K562 (cell line): Measurements from ENCODE around the gene HSPA1B. TPM values are rescaled to one million over a fixed set of nuclear protein-coding genes. Genes with fewer than 3 reads are reported as not detected.

Experiments used
- BRD4 ChIP-seq: fragments of 200-600 bp; sonication (generic); IDR thresholded peaks from 2 replicates; pipeline ENCODE4 v1.6.1; 2017; ENCODE audit warnings: inconsistent platforms
- ETV6 ChIP-seq, 3 experiments: fragments of 150-350 bp in 1 of 3; sonication (generic) in 1 of 3; formaldehyde crosslinking in 1 of 3; IDR thresholded peaks; 2 replicates each; pipeline versions ENCODE4 v1.6.1 to v1.8.0; 2014 to 2022; ENCODE audit warnings: borderline replicate concordance in 2 of 3, low read depth in 2 of 3, antibody characterized with exemption in 1 of 3, low read length in 1 of 3, mild to moderate bottlenecking in 1 of 3, missing genetic modification reagents in 1 of 3
- HDAC6 ChIP-seq: IDR thresholded peaks from 2 replicates; pipeline ENCODE4 v1.6.1; 2012; ENCODE audit warnings: low read depth, mild to moderate bottlenecking, control low read depth, inconsistent platforms, low read length, moderate library complexity
- MTF1 ChIP-seq: fragments of 250-450 bp; sonication (Bioruptor Pico); IDR thresholded peaks from 2 replicates; pipeline ENCODE4 v1.9.0; 2021; ENCODE audit warnings: moderate library complexity, mild to moderate bottlenecking, inconsistent platforms, borderline replicate concordance
- NFE2L1 ChIP-seq: fragments of 450-650 bp; IDR thresholded peaks from 2 replicates; pipeline ENCODE4 v1.6.1; 2016; ENCODE audit warnings: missing genetic modification characterization, low read depth, mild to moderate bottlenecking, missing compliant biosample characterization, moderate library complexity, borderline replicate concordance
- OTX1 ChIP-seq: fragments of 450-650 bp; formaldehyde crosslinking; IDR thresholded peaks from 2 replicates; pipeline ENCODE4 v1.4.0; 2022; ENCODE audit warnings: mild to moderate bottlenecking
- POLR2AphosphoS5 ChIP-seq: IDR thresholded peaks from 2 replicates; pipeline ENCODE4 v1.6.1; 2011; ENCODE audit warnings: mild to moderate bottlenecking, low read depth, low read length, moderate library complexity; ENCODE audit not compliant: control insufficient read depth, insufficient read depth
- TAF7 ChIP-seq: fragments of 450-650 bp; IDR thresholded peaks from 2 replicates; pipeline ENCODE4 v1.6.1; 2016; ENCODE audit warnings: missing genetic modification characterization, missing compliant biosample characterization
- TARDBP ChIP-seq: fragments of 450-650 bp; IDR thresholded peaks from 2 replicates; pipeline ENCODE4 v1.6.1; 2016
- polyA plus RNA-seq, 8 experiments: library from polyadenylated mRNA; depleted of rRNA in 4 of 8; stranded (reverse) in 5 of 8; unstranded in 3 of 8; fragments of >200 nt; fragmentation: Nextera tagmentation in 2 of 8; fragmentation: Illumina TruSeq in 1 of 8; extraction: Ambion mirVana in 2 of 8; extraction: Trizol in 1 of 8; gene quantifications; 2 replicates each; pipeline versions ENCODE4 v1.2.1 to v1.2.3, GENCODE V29; 2011 to 2014; ENCODE audit warnings: inconsistent platforms in 1 of 8, missing spikeins in 1 of 8
- total RNA-seq, 7 experiments: library from RNA; depleted of rRNA in 6 of 7; stranded (reverse); fragments of >200 nt in 6 of 7; fragmentation: Illumina TruSeq in 2 of 7; extraction: Trizol in 2 of 7; gene quantifications; 2 replicates each; pipeline versions ENCODE4 v1.2.1 to v1.2.3, GENCODE V29; 2011 to 2021; ENCODE audit warnings: low replicate concordance in 1 of 7
- TF ChIP-seq, protein P1 (sequence below): fragments of 150-350 bp; IDR thresholded peaks from 2 replicates; pipeline ENCODE4 v1.6.1; 2014; ENCODE audit warnings: low read depth, mild to moderate bottlenecking, low read length, borderline replicate concordance
- TF ChIP-seq, protein P2 (sequence below): sonication (generic); formaldehyde crosslinking; IDR thresholded peaks from 2 replicates; pipeline ENCODE4 v1.9.0; 2022; ENCODE audit warnings: mild to moderate bottlenecking, missing genetic modification reagents
- TF ChIP-seq, protein P3 (sequence below), 2 experiments: fragments of 450-650 bp; IDR thresholded peaks; 2 replicates each; pipeline ENCODE4 v1.6.1; 2016
- TF ChIP-seq, protein P4 (sequence below): fragments of 200-800 bp; sonication (Bioruptor generic); IDR thresholded peaks from 2 replicates; pipeline ENCODE4 v1.6.1; 2017; ENCODE audit warnings: missing genetic modification characterization, missing compliant biosample characterization
- TF ChIP-seq, protein P5 (sequence below): fragments of 450-650 bp; formaldehyde crosslinking; IDR thresholded peaks from 2 replicates; pipeline ENCODE4 v1.4.0; 2020; ENCODE audit warnings: mild to moderate bottlenecking, mixed read lengths
- TF ChIP-seq, protein P6 (sequence below): fragments of 450-650 bp; IDR thresholded peaks from 2 replicates; pipeline ENCODE4 v1.6.1; 2016

HSPA1B gene
- total and polyA plus RNA-seq, 9 of the 15 experiments (the other 6 are each of a cell fraction or from before 2014, with no cell fraction given), result 0.27 to 227 (median 51.2) TPM

DNA sequence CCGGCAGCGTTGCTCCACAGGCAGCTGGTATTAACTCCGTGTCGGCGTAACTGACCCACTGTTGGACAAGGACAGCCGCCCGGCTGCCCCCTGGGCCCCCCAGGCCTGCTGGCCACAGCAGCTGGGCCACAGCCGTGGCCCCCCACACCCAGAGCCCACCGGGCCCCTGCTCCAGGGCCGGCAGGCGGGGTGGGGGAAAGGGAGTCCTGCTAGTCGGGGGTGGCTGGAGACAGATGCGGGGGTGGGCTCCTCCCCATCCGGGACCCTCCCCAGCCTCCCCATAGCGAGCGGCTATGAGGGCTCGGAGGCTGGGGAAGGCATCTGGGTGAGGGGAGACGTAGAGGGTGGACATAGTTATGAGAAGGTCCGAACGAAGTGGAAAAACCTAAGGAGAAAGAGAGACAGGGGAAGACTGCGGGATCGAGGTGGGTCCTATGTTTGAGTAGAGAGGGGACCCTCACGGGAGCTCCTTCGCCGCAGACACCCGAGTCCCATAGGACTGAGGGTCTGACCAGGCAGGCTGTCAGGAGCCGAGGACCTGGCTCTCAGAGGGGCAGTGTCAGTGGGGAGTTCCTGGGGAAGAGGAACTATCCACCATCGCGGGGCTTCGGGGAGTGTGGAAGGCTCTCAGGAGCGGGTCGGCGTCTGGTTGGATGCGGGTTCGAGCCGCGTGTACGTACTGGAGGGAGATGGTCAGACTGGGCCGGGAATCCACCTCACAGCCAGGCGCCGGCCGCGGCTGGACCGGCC lies 32.5 kb upstream of the HSPA1B start (continued):
- TF ChIP-seq, protein P1, sequence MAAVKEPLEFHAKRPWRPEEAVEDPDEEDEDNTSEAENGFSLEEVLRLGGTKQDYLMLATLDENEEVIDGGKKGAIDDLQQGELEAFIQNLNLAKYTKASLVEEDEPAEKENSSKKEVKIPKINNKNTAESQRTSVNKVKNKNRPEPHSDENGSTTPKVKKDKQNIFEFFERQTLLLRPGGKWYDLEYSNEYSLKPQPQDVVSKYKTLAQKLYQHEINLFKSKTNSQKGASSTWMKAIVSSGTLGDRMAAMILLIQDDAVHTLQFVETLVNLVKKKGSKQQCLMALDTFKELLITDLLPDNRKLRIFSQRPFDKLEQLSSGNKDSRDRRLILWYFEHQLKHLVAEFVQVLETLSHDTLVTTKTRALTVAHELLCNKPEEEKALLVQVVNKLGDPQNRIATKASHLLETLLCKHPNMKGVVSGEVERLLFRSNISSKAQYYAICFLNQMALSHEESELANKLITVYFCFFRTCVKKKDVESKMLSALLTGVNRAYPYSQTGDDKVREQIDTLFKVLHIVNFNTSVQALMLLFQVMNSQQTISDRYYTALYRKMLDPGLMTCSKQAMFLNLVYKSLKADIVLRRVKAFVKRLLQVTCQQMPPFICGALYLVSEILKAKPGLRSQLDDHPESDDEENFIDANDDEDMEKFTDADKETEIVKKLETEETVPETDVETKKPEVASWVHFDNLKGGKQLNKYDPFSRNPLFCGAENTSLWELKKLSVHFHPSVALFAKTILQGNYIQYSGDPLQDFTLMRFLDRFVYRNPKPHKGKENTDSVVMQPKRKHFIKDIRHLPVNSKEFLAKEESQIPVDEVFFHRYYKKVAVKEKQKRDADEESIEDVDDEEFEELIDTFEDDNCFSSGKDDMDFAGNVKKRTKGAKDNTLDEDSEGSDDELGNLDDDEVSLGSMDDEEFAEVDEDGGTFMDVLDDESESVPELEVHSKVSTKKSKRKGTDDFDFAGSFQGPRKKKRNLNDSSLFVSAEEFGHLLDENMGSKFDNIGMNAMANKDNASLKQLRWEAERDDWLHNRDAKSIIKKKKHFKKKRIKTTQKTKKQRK, result no peak
- TF ChIP-seq HDAC6, result no peak
- TF ChIP-seq NFE2L1, result no peak
- TF ChIP-seq ETV6 (IDR thresholded peaks at IDR 0.05; ENCODE audit: borderline replicate concordance in 1 of 2, low read depth in 2 of 2, low read length in 1 of 2), result no peak
- no peak; the same call in 1 of the 2 replicates for TF ChIP-seq ETV6 (CRISPR knock-in tag; IDR thresholded peaks at IDR 0.05; ENCODE audit: borderline replicate concordance)
- peak; percentile 53; the same call in 1 of the 2 replicates for TF ChIP-seq POLR2AphosphoS5
- TF ChIP-seq TAF7 (tag), result no peak; the same call in 1 of the 2 replicates
- TF ChIP-seq, protein P2, sequence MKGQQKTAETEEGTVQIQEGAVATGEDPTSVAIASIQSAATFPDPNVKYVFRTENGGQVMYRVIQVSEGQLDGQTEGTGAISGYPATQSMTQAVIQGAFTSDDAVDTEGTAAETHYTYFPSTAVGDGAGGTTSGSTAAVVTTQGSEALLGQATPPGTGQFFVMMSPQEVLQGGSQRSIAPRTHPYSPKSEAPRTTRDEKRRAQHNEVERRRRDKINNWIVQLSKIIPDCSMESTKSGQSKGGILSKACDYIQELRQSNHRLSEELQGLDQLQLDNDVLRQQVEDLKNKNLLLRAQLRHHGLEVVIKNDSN (CRISPR knock-in tag), result no peak
- no peak for TF ChIP-seq TARDBP
- TF ChIP-seq, protein P3, sequence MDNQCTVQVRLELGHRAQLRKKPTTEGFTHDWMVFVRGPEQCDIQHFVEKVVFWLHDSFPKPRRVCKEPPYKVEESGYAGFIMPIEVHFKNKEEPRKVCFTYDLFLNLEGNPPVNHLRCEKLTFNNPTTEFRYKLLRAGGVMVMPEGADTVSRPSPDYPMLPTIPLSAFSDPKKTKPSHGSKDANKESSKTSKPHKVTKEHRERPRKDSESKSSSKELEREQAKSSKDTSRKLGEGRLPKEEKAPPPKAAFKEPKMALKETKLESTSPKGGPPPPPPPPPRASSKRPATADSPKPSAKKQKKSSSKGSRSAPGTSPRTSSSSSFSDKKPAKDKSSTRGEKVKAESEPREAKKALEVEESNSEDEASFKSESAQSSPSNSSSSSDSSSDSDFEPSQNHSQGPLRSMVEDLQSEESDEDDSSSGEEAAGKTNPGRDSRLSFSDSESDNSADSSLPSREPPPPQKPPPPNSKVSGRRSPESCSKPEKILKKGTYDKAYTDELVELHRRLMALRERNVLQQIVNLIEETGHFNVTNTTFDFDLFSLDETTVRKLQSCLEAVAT (IDR thresholded peaks at IDR 0.05), result 0 out of 4 replicates have a peak, but pooled peaks of 1 of the 2 experiments have one; percentile 51
- TF ChIP-seq MTF1, result no peak
- TF ChIP-seq, protein P4, sequence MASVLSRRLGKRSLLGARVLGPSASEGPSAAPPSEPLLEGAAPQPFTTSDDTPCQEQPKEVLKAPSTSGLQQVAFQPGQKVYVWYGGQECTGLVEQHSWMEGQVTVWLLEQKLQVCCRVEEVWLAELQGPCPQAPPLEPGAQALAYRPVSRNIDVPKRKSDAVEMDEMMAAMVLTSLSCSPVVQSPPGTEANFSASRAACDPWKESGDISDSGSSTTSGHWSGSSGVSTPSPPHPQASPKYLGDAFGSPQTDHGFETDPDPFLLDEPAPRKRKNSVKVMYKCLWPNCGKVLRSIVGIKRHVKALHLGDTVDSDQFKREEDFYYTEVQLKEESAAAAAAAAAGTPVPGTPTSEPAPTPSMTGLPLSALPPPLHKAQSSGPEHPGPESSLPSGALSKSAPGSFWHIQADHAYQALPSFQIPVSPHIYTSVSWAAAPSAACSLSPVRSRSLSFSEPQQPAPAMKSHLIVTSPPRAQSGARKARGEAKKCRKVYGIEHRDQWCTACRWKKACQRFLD (CRISPR knock-in tag), result no peak
- TF ChIP-seq, protein P5, sequence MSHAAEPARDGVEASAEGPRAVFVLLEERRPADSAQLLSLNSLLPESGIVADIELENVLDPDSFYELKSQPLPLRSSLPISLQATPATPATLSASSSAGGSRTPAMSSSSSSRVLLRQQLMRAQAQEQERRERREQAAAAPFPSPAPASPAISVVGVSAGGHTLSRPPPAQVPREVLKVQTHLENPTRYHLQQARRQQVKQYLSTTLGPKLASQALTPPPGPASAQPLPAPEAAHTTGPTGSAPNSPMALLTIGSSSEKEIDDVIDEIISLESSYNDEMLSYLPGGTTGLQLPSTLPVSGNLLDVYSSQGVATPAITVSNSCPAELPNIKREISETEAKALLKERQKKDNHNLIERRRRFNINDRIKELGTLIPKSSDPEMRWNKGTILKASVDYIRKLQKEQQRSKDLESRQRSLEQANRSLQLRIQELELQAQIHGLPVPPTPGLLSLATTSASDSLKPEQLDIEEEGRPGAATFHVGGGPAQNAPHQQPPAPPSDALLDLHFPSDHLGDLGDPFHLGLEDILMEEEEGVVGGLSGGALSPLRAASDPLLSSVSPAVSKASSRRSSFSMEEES (CRISPR knock-in tag), result no peak
- TF ChIP-seq, protein P6, sequence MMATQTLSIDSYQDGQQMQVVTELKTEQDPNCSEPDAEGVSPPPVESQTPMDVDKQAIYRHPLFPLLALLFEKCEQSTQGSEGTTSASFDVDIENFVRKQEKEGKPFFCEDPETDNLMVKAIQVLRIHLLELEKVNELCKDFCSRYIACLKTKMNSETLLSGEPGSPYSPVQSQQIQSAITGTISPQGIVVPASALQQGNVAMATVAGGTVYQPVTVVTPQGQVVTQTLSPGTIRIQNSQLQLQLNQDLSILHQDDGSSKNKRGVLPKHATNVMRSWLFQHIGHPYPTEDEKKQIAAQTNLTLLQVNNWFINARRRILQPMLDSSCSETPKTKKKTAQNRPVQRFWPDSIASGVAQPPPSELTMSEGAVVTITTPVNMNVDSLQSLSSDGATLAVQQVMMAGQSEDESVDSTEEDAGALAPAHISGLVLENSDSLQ, result peak; percentile 16; the same call in 1 of the 2 replicates
- TF ChIP-seq OTX1 (CRISPR knock-in tag), result no peak
- TF ChIP-seq BRD4, result peak; percentile 61; the same call in 1 of the 2 replicates
